Stimulated activated CD8-positive, alpha-beta memory T cell treated with anti-CD3 and anti-CD28 coated beads, Interleukin-15, amount 100 ng/mL, for 48 hours (primary cell): ENCODE results near the gene CDKL4.
A peak's percentile ranks its signal among the peaks of the same experiment; 100 is the strongest.
"Not testable (repeated sequence)": the region's sequence is repeated elsewhere in the genome, so short reads cannot be mapped to it uniquely, and the experiment has no call there.

ENCODE experiments used
- DNase-seq, 2 donors: peaks; one replicate each; pipeline ENCODE4 v3.0.0-alpha.2; 2020; ENCODE audit warnings: low read depth in 2 of 2

Gene CDKL4

GRCh38 chr2:39232141-39232540 lies 11.6 kb downstream of the CDKL4 start:
- DNase-seq: no peak

DNA sequence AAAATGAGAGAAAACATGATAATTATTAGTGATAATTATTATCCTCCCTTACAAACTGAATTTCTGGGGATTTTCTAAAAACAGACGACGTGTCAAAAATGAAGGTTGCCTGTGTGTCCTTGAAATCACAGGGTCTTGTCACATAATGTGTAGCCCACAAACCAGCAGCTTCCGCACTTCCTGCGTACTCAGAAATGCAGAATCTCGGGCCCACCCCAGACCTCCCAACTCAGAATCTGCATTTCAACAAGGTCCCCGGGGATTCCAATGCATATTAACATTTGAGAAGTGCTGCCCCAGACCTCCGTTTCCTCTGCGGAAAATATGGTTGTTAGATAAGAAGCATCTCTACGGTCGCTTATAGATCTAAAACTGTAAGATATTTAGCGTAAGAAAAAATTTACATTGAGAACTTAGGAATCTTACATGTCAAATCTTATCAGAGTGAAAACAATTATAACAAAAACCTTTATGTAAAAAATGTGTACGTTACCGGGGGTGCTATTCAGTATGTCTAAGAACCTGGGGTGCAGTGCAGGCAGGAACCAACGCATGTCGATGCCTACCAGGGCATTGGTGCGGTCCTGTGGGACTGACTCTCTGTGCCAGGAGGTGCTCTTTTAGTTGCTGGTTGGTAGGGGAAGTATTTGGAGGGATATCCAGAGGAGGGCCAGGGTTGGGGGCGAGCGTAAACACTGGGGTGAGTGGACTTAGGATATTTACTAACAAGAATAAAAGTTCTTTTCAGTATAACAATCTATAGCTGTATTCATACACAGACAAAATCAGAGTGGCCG lies 15.2 kb downstream of the CDKL4 start:
- DNase-seq: no peak

DNA sequence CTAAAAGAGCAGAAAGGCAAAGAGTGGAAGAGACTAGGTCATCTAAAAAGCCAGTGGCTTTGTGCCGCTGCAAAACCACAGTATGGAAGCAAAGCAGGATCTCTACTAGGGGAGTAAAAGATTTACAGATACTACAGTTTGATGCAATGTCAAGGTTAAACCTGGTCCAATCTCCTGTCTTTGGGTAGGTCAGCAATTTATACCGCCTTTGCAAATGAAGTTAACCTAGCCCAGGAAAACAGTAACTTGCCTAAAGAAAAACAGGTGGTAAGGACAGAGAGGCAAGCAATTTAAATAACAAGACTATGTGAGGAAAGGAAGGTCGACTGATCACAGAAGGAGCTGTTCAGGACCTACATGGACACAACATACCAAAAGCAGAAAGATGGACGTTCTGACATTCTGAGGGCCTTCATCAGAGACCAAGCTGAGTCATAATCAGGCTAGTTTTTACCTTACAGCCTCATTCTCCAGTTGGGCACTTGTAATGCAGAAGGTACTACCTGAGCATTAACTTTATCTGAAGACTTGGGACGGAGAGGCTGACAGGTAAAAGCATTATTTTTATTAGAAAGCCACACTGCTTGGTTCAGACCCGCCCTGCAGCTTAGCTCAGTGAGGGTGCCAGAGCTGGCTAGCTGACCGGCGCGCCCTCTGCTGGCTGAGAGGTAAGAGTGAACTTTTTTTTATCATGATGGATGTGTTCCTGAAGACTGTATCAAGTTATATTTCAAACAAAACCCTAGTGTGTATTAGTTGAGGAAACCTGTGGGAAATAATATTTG lies 15.9 kb downstream of the CDKL4 start:
- DNase-seq: peak; percentile 67 to 68

- no peak for DNase-seq
Measured at GRCh38 chr2:39225567-39225966, 18.2 kb downstream of the CDKL4 start.

DNA sequence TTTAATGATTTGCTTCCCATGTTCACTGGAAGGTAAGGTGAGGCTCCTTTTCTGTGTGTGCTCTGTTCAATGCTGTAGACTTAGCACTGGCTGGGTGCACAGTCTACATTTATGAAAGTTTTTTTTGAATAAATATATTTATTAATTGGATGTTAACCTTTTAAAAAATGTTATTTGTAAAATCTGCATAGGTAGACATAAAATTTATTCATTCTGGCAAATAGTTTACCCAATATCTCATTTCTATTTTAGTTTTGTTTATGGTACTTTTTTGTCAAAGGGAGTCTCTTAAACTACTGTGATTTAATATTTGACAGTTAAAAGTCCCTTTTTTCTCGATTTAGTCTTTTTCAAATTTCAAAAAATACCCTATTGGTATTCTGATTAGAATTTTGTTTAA lies 19.9 kb downstream of the CDKL4 start:
- DNase-seq: no peak

- DNase-seq: no peak
Measured at GRCh38 chr2:39221459-39221858, 22.3 kb downstream of the CDKL4 start.

DNA sequence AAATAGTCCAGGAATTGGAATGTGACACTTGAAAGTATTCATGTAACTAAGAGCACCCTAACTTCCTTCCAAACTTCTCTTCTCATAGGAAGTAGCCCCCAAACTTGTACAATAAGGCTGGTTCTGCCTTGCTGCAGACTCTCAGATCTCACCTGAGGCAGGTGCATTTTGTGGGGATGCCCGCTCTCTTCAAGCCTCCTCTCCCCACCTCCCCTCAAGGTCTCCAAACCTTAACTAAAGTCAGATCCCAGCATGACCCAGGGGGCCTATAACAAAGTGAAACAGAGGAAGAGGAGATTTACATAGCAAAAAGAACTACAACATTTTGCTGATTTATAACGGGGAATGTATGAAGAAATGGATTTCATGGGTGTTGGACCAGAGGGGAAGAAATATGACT lies 23.6 kb downstream of the CDKL4 start:
- no peak for DNase-seq

GRCh38 chr2:39218391-39218790 lies 25.4 kb downstream of the CDKL4 start:
- DNase-seq: no peak

- DNase-seq: no peak
Measured at GRCh38 chr2:39217192-39217550, 26.6 kb downstream of the CDKL4 start.

DNA sequence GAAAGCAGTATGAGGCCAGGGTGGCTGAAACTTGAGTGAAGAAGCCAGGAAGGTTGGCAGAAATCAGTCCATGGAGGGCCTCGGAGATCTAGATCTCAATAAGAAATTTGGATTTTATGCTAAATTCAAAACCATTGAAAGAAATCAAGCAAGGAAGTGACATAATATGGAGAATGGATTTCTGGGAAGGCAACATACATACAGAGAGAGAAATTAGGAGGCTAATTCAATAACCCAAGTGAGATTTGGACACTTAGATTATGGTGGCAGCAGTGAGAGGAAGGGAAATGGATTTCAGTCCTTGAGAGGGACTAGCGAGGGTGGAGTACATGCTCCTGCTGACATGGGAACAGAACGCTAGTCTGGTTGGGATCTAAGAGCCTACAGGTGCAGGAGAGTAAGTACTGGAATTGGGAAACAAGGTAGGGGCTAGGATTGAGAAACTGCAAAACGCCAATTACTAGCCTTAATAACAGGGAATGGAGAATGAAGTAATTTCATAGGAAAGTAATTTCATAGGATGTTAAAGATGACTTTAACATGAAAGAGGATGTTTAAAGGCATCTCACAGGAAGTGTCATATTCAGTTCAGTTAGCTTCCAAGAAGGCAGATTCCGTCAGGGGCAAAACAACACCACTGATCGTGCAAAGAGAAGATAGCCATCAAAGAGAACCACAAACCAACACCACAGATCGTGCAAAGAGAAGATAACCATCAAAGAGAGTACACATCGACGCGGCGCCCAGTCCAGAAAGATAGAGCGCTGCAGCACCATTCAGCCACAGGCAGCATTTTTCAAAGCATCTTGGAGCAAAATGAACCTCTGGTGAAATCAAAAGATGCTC lies 27.2 kb downstream of the CDKL4 start:
- DNase-seq: peak; percentile 56 to 57

- no peak for DNase-seq
Measured at GRCh38 chr2:39215545-39215944, 28.2 kb downstream of the CDKL4 start.

GRCh38 chr2:39213015-39213414 lies 30.8 kb downstream of the CDKL4 start:
- DNase-seq: no peak

GRCh38 chr2:39210846-39211245 lies 32.9 kb downstream of the CDKL4 start:
- DNase-seq: no peak

GRCh38 chr2:39203382-39203781 lies 40.4 kb downstream of the CDKL4 start:
- DNase-seq: no peak

- DNase-seq: no peak
Measured at GRCh38 chr2:39202639-39203369, 41.0 kb downstream of the CDKL4 start.

DNA sequence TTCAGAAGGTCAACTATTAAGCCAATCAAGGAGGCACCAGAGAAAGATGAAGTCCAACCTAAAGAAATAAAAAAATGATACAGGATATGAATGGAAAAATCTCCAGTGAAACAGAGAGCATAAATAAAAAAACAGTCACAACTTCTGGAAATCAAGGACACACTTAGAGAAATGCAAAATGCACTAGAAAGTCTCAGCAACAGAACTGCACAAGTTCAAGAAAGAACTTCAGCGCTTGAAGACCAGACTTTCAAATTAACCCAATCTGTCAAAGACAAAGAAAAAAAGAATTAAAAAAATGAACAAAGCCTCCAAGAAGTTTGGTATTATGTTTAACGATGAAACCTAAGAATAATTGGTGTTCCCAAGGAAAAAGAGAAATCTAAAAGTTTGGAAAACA lies 46.8 kb downstream of the CDKL4 start:
- DNase-seq: not testable (repeated sequence)

- no peak for DNase-seq
Measured at GRCh38 chr2:39194686-39195085, 49.1 kb downstream of the CDKL4 start.

- no peak for DNase-seq
Measured at GRCh38 chr2:39188960-39189494, 54.7 kb downstream of the CDKL4 start.

- no peak for DNase-seq
Measured at GRCh38 chr2:39183673-39184072, 60.1 kb downstream of the CDKL4 start.

DNA sequence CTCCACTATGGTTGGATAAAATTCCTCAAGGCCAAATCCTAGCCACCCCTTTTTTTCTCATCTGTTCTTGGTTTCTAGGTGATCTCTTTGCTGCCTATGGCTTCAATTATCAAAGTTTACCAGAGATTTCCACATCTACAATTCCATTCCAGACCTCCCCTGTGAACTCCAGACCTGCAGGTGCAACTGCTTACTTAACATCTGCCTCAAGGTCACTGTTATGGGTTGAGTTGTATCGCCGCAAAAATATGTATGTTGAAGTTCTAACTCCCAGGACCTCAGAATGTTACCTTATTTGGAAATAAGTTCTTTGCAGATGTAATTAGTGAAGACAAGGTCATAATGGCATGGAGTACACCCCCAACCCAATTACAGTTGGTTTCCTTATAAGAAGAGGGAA lies 62.5 kb downstream of the CDKL4 start:
- DNase-seq: no peak
